Ishikawa (cell line): ENCODE results near the gene KIZ.

ENCODE experiments used
- CEBPB ChIP-seq: IDR thresholded peaks from 2 replicates; pipeline ENCODE4 v1.6.1; 2012
- CREB1 ChIP-seq: IDR thresholded peaks from 2 replicates; pipeline ENCODE4 v1.6.1; 2012; ENCODE audit warnings: low read depth
- EGR1 ChIP-seq: IDR thresholded peaks from 2 replicates; pipeline ENCODE4 v1.6.1; 2012
- EP300 ChIP-seq: IDR thresholded peaks from 2 replicates; pipeline ENCODE4 v1.6.1; 2012; ENCODE audit warnings: borderline replicate concordance
- FOXM1 ChIP-seq: IDR thresholded peaks from 2 replicates; pipeline ENCODE4 v1.6.1; 2012; ENCODE audit warnings: low read depth, borderline replicate concordance
- MAX ChIP-seq: IDR thresholded peaks from 2 replicates; pipeline ENCODE4 v1.6.1; 2012
- NFIC ChIP-seq: IDR thresholded peaks from 2 replicates; pipeline ENCODE4 v1.6.1; 2012
- RAD21 ChIP-seq: IDR thresholded peaks from 2 replicates; pipeline ENCODE4 v1.6.1; 2012; ENCODE audit warnings: low read depth
- TAF1 ChIP-seq: IDR thresholded peaks from 2 replicates; pipeline ENCODE4 v1.6.1; 2012; ENCODE audit warnings: low read depth, mild to moderate bottlenecking
- TCF12 ChIP-seq: IDR thresholded peaks from 2 replicates; pipeline ENCODE4 v1.6.1; 2012; ENCODE audit warnings: low read depth
- TEAD4 ChIP-seq: IDR thresholded peaks from 2 replicates; pipeline ENCODE4 v1.6.1; 2012
- YY1 ChIP-seq: IDR thresholded peaks from 2 replicates; pipeline ENCODE4 v1.6.1; 2012; ENCODE audit warnings: low read depth
- ZBTB7A ChIP-seq: IDR thresholded peaks from 2 replicates; pipeline ENCODE4 v1.6.1; 2012; ENCODE audit warnings: low read depth
- TF ChIP-seq, protein P1 (sequence below): IDR thresholded peaks from 2 replicates; pipeline ENCODE4 v1.6.1; 2012; ENCODE audit warnings: low read depth, mild to moderate bottlenecking
- TF ChIP-seq, protein P2 (sequence below): IDR thresholded peaks from 2 replicates; pipeline ENCODE4 v1.6.1; 2012

Gene KIZ

GRCh38 chr20:21180248-21180647 lies 54.4 kb downstream of the KIZ start:
- TF ChIP-seq FOXM1, result no peak
- no peak for TF ChIP-seq ZBTB7A
- TF ChIP-seq TCF12, result no peak
- TF ChIP-seq, protein P1, sequence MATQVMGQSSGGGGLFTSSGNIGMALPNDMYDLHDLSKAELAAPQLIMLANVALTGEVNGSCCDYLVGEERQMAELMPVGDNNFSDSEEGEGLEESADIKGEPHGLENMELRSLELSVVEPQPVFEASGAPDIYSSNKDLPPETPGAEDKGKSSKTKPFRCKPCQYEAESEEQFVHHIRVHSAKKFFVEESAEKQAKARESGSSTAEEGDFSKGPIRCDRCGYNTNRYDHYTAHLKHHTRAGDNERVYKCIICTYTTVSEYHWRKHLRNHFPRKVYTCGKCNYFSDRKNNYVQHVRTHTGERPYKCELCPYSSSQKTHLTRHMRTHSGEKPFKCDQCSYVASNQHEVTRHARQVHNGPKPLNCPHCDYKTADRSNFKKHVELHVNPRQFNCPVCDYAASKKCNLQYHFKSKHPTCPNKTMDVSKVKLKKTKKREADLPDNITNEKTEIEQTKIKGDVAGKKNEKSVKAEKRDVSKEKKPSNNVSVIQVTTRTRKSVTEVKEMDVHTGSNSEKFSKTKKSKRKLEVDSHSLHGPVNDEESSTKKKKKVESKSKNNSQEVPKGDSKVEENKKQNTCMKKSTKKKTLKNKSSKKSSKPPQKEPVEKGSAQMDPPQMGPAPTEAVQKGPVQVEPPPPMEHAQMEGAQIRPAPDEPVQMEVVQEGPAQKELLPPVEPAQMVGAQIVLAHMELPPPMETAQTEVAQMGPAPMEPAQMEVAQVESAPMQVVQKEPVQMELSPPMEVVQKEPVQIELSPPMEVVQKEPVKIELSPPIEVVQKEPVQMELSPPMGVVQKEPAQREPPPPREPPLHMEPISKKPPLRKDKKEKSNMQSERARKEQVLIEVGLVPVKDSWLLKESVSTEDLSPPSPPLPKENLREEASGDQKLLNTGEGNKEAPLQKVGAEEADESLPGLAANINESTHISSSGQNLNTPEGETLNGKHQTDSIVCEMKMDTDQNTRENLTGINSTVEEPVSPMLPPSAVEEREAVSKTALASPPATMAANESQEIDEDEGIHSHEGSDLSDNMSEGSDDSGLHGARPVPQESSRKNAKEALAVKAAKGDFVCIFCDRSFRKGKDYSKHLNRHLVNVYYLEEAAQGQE, result no peak
- TF ChIP-seq, protein P2, sequence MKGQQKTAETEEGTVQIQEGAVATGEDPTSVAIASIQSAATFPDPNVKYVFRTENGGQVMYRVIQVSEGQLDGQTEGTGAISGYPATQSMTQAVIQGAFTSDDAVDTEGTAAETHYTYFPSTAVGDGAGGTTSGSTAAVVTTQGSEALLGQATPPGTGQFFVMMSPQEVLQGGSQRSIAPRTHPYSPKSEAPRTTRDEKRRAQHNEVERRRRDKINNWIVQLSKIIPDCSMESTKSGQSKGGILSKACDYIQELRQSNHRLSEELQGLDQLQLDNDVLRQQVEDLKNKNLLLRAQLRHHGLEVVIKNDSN, result no peak
- TF ChIP-seq EP300, result no peak
- no peak for TF ChIP-seq NFIC
- no peak for TF ChIP-seq EGR1
- no peak for TF ChIP-seq TEAD4
- TF ChIP-seq RAD21, result no peak
- no peak for TF ChIP-seq CREB1

DNA sequence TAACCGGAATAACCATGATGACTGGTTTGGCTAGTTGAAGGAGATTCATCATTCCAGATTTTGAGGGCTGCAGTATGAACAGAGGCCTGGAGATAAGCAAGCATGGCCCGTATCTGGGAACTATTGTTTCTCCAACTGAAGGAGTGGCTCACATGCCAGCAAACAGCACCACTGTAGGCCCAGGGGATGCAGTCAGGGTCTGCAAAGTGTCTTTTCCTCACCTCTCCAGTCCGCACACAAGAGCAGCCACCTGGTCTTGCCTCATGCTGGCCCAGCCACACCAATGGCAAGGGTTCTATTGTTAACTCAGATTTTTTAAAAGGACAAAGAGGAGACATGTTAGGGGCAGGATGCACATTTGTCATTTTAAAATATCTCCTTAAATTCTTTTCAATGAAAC lies 55.1 kb downstream of the KIZ start:
- TF ChIP-seq TCF12, result no peak
- TF ChIP-seq, protein P1, result no peak

DNA sequence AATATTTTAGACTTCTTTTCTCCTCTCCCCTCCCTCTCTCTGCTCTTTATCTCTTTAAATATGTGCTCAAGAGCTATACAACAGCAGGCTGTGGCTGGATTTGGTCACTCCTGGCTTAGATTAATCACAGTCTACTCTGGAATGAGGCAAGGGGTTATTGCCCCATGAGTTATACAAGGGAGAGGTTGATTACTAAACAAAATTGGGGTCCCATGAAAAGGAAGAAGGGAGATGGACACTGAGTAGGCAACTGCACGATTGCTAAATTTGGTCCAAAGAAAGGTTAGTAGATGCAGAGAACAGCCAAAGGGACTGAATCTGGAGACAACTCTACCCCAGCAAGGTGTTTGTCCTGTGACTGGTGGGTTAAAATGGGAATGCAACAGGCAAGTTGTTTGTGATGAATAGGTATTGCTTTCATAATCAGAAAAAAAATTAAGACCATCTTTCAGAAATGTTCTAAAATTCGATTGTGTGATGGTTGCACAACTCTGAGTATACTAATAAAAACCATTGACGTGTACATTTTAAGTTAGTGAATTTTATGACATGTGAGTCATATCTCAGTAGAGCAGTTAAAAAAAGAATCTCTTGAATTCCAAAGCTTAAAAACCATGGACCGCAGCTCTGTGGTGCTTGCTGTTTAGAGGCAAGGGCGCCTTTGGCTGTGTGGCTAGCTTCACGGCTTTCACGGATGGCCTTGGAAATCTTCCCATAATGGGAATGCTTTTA lies 57.1 kb downstream of the KIZ start:
- TF ChIP-seq FOXM1, result no peak
- no peak for TF ChIP-seq YY1
- no peak for TF ChIP-seq MAX
- TF ChIP-seq TEAD4, result no peak
- no peak for TF ChIP-seq TCF12
- no peak for TF ChIP-seq TAF1
- TF ChIP-seq CEBPB, result no peak; the same call in 1 of the 2 replicates
- TF ChIP-seq, protein P1, result no peak
- TF ChIP-seq CREB1, result no peak
- TF ChIP-seq ZBTB7A, result no peak
- no peak for TF ChIP-seq EP300
- TF ChIP-seq EGR1, result no peak
- TF ChIP-seq, protein P2, result no peak
- TF ChIP-seq RAD21, result no peak
- TF ChIP-seq NFIC, result no peak

GRCh38 chr20:21183722-21184121 lies 57.8 kb downstream of the KIZ start:
- TF ChIP-seq, protein P1, result no peak
- TF ChIP-seq FOXM1 (no peak), EGR1 (no peak), ZBTB7A (no peak)
